H1 (cell line): ENCODE measurements around the gene DLGAP3. TPM values are rescaled to one million over a fixed set of nuclear protein-coding genes. Genes with fewer than 3 reads are reported as not detected.

Experiments
- CTCF ChIA-PET: fragments of 300-600 bp; sonication (Branson Sonifier 250); formaldehyde crosslinking; loops from one replicate; lab custom pipeline; 2021; ENCODE audit not compliant: partially characterized antibody; lab: Charles Lee
- POLR2A ChIA-PET: fragments of 300-600 bp; sonication (Branson Sonifier 250); formaldehyde crosslinking; loops from one replicate; lab custom pipeline; 2021; ENCODE audit warnings: inconsistent platforms; ENCODE audit not compliant: partially characterized antibody; lab: Charles Lee
- DNase-seq, 2 experiments: peaks; one replicate each; pipeline versions ENCODE4 v3.0.0 to v3.0.0-alpha.2; 2010 to 2022; ENCODE audit warnings: low spot score in 2 of 2, low read depth in 1 of 2, mixed read lengths in 1 of 2
- FAIRE-seq: peaks from 2 replicates; lab custom pipeline; 2011; peaks lifted over from hg19 to GRCh38; lab: Jason Lieb, UNC
- H2AFZ ChIP-seq: 2 replicates; pipeline ENCODE4 v1.8.1; 2012; ENCODE audit warnings: low read length, inconsistent platforms
- H2AK5ac ChIP-seq: 2 replicates; pipeline ENCODE4 v1.6.1; 2013; ENCODE audit warnings: low read depth, low read length
- H2BK120ac ChIP-seq: replicated peaks from 2 replicates; pipeline ENCODE3; 2013; ENCODE audit warnings: low read depth, low read length, inconsistent platforms
- H2BK12ac ChIP-seq: 2 replicates; pipeline ENCODE4 v1.6.1; 2013; ENCODE audit warnings: low read depth, low read length
- H2BK15ac ChIP-seq: 2 replicates; pipeline ENCODE4 v1.6.1; 2013; ENCODE audit warnings: low read length
- H2BK20ac ChIP-seq: 2 replicates; pipeline ENCODE4 v1.6.1; 2013; ENCODE audit warnings: low read length
- H2BK5ac ChIP-seq: 2 replicates; pipeline ENCODE4 v1.6.1; 2013; ENCODE audit warnings: low read depth, low read length
- H3K14ac ChIP-seq: 2 replicates; pipeline ENCODE4 v1.6.1; 2013; ENCODE audit warnings: inconsistent platforms; ENCODE audit not compliant: insufficient read length
- H3K18ac ChIP-seq: 2 replicates; pipeline ENCODE4 v1.6.1; 2013; ENCODE audit warnings: low read length; ENCODE audit errors: extremely low read depth
- H3K23ac ChIP-seq: 2 replicates; pipeline ENCODE4 v1.6.1; 2013; ENCODE audit warnings: inconsistent platforms; ENCODE audit not compliant: insufficient read length
- H3K23me2 ChIP-seq: 2 replicates; pipeline ENCODE4 v1.6.1; 2013; ENCODE audit warnings: low read depth, low read length
- H3K27ac ChIP-seq: 2 replicates; pipeline ENCODE4 v1.6.1; 2011; ENCODE audit warnings: low read depth, low read length, inconsistent platforms
- H3K27me3 ChIP-seq, 4 experiments: replicated peaks in 1 of 4; 1 replicate in 1 of 4; 2 replicates in 3 of 4; pipeline versions ENCODE4 v1.6.1 to v1.8.1; 2011 to 2013; ENCODE audit warnings: low read length in 3 of 4, mild to moderate bottlenecking in 3 of 4, inconsistent platforms in 2 of 4, mixed read lengths in 2 of 4, moderate library complexity in 1 of 4; ENCODE audit not compliant: control insufficient read depth in 3 of 4, insufficient read depth in 3 of 4; ENCODE audit errors: extremely low read depth in 1 of 4
- H3K36me3 ChIP-seq, 4 experiments: 2 replicates each; pipeline versions ENCODE4 v1.6.1 to v1.8.1; 2011 to 2013; ENCODE audit warnings: mild to moderate bottlenecking in 4 of 4, low read length in 3 of 4, moderate library complexity in 2 of 4, control low read depth in 1 of 4, inconsistent platforms in 1 of 4; ENCODE audit not compliant: insufficient read depth in 4 of 4, control insufficient read depth in 2 of 4
- H3K4ac ChIP-seq: replicated peaks from 2 replicates; pipeline ENCODE3; 2013; ENCODE audit warnings: low read length, low read depth, mixed read lengths, inconsistent platforms; ENCODE audit not compliant: insufficient read length
- H3K4me1 ChIP-seq, 4 experiments: replicated peaks in 1 of 4; 1 replicate in 1 of 4; 2 replicates in 3 of 4; pipeline versions ENCODE4 v1.6.1 to v1.8.1; 2011 to 2013; ENCODE audit warnings: low read length in 3 of 4, inconsistent platforms in 2 of 4, mixed read lengths in 1 of 4; ENCODE audit not compliant: insufficient read depth in 4 of 4, control insufficient read depth in 3 of 4
- H3K4me2 ChIP-seq, 2 experiments: 2 replicates each; pipeline versions ENCODE4 v1.6.1 to v1.8.1; 2011 to 2013; ENCODE audit warnings: low read depth in 2 of 2, low read length in 2 of 2, control low read depth in 1 of 2, inconsistent platforms in 1 of 2, mild to moderate bottlenecking in 1 of 2; ENCODE audit not compliant: insufficient read depth in 1 of 2
- H3K4me3 ChIP-seq, 4 experiments: fragments of 200-600, 300-600 bp in 1 of 4; sonication (generic), shearing (Covaris generic), sonication (Bioruptor Twin) in 1 of 4; 2 replicates each; pipeline versions ENCODE4 v1.5.1 to v1.8.1; 2011 to 2016; ENCODE audit warnings: low read length in 4 of 4, low read depth in 3 of 4, control low read depth in 2 of 4, inconsistent platforms in 2 of 4, mild to moderate bottlenecking in 2 of 4, mixed read lengths in 1 of 4, moderate library complexity in 1 of 4; ENCODE audit not compliant: insufficient read depth in 2 of 4; ENCODE audit errors: extremely low read depth in 1 of 4
- H3K56ac ChIP-seq: replicated peaks from 2 replicates; pipeline ENCODE3; 2013; ENCODE audit warnings: low read depth, mild to moderate bottlenecking, mixed read lengths, low read length, inconsistent platforms; ENCODE audit not compliant: insufficient read length
- H3K79me1 ChIP-seq: 2 replicates; pipeline ENCODE4 v1.6.1; 2013; ENCODE audit warnings: low read depth, low read length, control low read depth
- H3K79me2 ChIP-seq, 2 experiments: 2 replicates each; pipeline versions ENCODE4 v1.6.1 to v1.8.1; 2012 to 2013; ENCODE audit warnings: low read length in 2 of 2, mild to moderate bottlenecking in 2 of 2, inconsistent platforms in 1 of 2; ENCODE audit not compliant: insufficient read depth in 2 of 2, control insufficient read depth in 1 of 2
- H3K9ac ChIP-seq, 4 experiments: replicated peaks in 1 of 4; 1 replicate in 1 of 4; 2 replicates in 3 of 4; pipeline versions ENCODE4 v1.6.1 to v1.8.1; 2011 to 2013; ENCODE audit warnings: low read depth in 3 of 4, low read length in 3 of 4, control low read depth in 2 of 4, mild to moderate bottlenecking in 2 of 4, moderate library complexity in 2 of 4, inconsistent platforms in 1 of 4; ENCODE audit errors: extremely low read depth in 1 of 4
- H3K9me3 ChIP-seq, 2 experiments: 2 replicates each; pipeline versions ENCODE4 v1.6.1 to v1.8.1; 2012 to 2013; ENCODE audit warnings: mild to moderate bottlenecking in 2 of 2, moderate library complexity in 2 of 2, control low read depth in 1 of 2, inconsistent platforms in 1 of 2, low read depth in 1 of 2, low read length in 1 of 2, mixed read lengths in 1 of 2; ENCODE audit not compliant: insufficient read depth in 2 of 2
- H4K20me1 ChIP-seq, 2 experiments: replicated peaks in 1 of 2; 2 replicates each; pipeline versions ENCODE3 to v1.8.1; 2011 to 2013; ENCODE audit warnings: inconsistent platforms in 2 of 2, low read length in 2 of 2, mild to moderate bottlenecking in 1 of 2; ENCODE audit not compliant: insufficient read depth in 2 of 2, control insufficient read depth in 1 of 2
- H4K5ac ChIP-seq: 2 replicates; pipeline ENCODE4 v1.6.1; 2013; ENCODE audit warnings: low read length, low read depth, mixed read lengths, inconsistent platforms; ENCODE audit not compliant: insufficient read length
- H4K8ac ChIP-seq: 2 replicates; pipeline ENCODE4 v1.8.0; 2013; ENCODE audit warnings: mild to moderate bottlenecking, moderate library complexity, low read length, inconsistent platforms; ENCODE audit not compliant: insufficient read depth; ENCODE audit errors: extremely low read depth
- H4K91ac ChIP-seq: replicated peaks from 2 replicates; pipeline ENCODE3; 2013; ENCODE audit warnings: low read length, mixed read lengths, inconsistent platforms; ENCODE audit not compliant: insufficient read length
- SAP30 ChIP-seq: fragments of 300-600 bp; sonication (generic); IDR thresholded peaks from 2 replicates; pipeline ENCODE4 v1.7.1; 2012; ENCODE audit warnings: low read length, moderate library complexity, mild to moderate bottlenecking, inconsistent platforms; ENCODE audit not compliant: insufficient read depth, insufficient replicate concordance
- WGBS, 2 experiments: shearing (Covaris generic) in 1 of 2; methylation state at CpG; one replicate each; pipeline versions ENCODE4 v1.1.6 to v1.1.7; 2013 to 2015; ENCODE audit warnings: low lambda C conversion rate in 2 of 2, mixed read lengths in 2 of 2, inconsistent platforms in 1 of 2, low coverage in 1 of 2, missing lambda C conversion rate in 1 of 2; ENCODE audit not compliant: insufficient replicate concordance in 2 of 2, insufficient coverage in 1 of 2, insufficient read length in 1 of 2; ENCODE audit errors: extremely low coverage in 1 of 2, missing lambda C conversion rate in 1 of 2; 5-methylcytosine and 5-hydroxymethylcytosine counted together
- polyA plus RNA-seq, 7 experiments: library from polyadenylated mRNA; depleted of rRNA in 3 of 7; stranded (reverse) in 5 of 7; unstranded in 2 of 7; fragments of >200 nt in 5 of 7; fragments of 200-250 nt in 2 of 7; gene quantifications; 1 replicate in 5 of 7; 2 replicates in 1 of 7; 4 replicates in 1 of 7; pipeline versions ENCODE4 v1.2.1 to v1.2.3, GENCODE V29; 2011 to 2013; ENCODE audit warnings: missing spikeins in 2 of 7, mixed read lengths in 2 of 7
- total RNA-seq: library from RNA; stranded (reverse); fragmentation: NEBNext Ultra II Directional; extraction: Animal tissue kit (Norgen Biotek cat#: 25700); gene quantifications from 2 replicates; pipeline ENCODE4 v1.2.1, GENCODE V29; 2021

DLGAP3 gene
- total and polyA plus RNA-seq, 2 of the 8 experiments (the other 6 are each of a cell fraction or from before 2014, with no cell fraction given) = 3.8 to 13.2 TPM

GRCh38 chr1:34831721-34832246 is 97.7 kb downstream of the DLGAP3 start:
- H4K91ac ChIP-seq = no peak overlapping the region
- no peak overlapping the region for H3K18ac ChIP-seq
- H4K8ac ChIP-seq = no peak overlapping the region
- no peaks in the 10 kb centered on the region for H3K9me3 ChIP-seq
- H3K4me1 ChIP-seq = no peaks in the 10 kb centered on the region; a peak in 1 of 7 replicates
- no peak overlapping the region for H2BK12ac ChIP-seq
- CTCF ChIA-PET = interaction anchor here (0.7 to 2.3 kb wide), 5 partner anchors 12 to 49 kb away, joined by 3 to 11 read pairs (median 5); no protein-coding TSS in a partner anchor
- no peaks in the 10 kb centered on the region for H3K36me3 ChIP-seq
- POLR2A ChIA-PET = interaction anchor here (0.7 kb wide), 1 partner anchor 19 kb away, joined by 3 read pairs; no protein-coding TSS in a partner anchor
- no peak overlapping the region for H3K23ac ChIP-seq
- no peak overlapping the region for H3K4me3 ChIP-seq
- DNase-seq (peak in 1 of 2 experiments; percentile 30), FAIRE-seq (no peak)
- H2BK120ac ChIP-seq = no peak overlapping the region
- H3K14ac ChIP-seq = no peak overlapping the region
- H2BK20ac ChIP-seq = no peak overlapping the region
- no peak overlapping the region for H3K27ac ChIP-seq
- H3K4me2 ChIP-seq = no peak overlapping the region
- 93% methylated on average over 6 of the region's 6 CpGs; no CpG with 5 or more reads in 1 of the 2 experiments for WGBS, 2 experiments
- H3K79me2 ChIP-seq = no peaks in the 10 kb centered on the region
- H3K9ac ChIP-seq = no peak overlapping the region
- no peaks in the 10 kb centered on the region for H3K27me3 ChIP-seq
- H4K20me1 ChIP-seq = no peaks in the 10 kb centered on the region
- no peak overlapping the region for H2AFZ ChIP-seq
- no peaks in the 10 kb centered on the region; the same call in 1 of the 2 replicates for H3K23me2 ChIP-seq
- no peak overlapping the region for H4K5ac ChIP-seq
- no peak for TF ChIP-seq SAP30
- no peaks in the 10 kb centered on the region for H3K79me1 ChIP-seq
- no peak overlapping the region for H3K56ac ChIP-seq
- no peak overlapping the region for H2BK15ac ChIP-seq
- H2BK5ac ChIP-seq = peak overlapping the region; percentile 24; the same call in 1 of the 2 replicates
- H2AK5ac ChIP-seq = no peak overlapping the region
- H3K4ac ChIP-seq = no peak overlapping the region
